Mucosa of gallbladder (tissue), 1 donor: ENCODE measurements around the gene SPATC1L. TPM values are rescaled to one million over a fixed set of nuclear protein-coding genes. Genes with fewer than 3 reads are reported as not detected.
A peak's percentile ranks its signal among the peaks of the same experiment; 100 is the strongest.
"Not testable (repeated sequence)": the region's sequence is repeated elsewhere in the genome, so short reads cannot be mapped to it uniquely, and the experiment has no call there.

ENCODE experiments used
- DNase-seq: peaks from one replicate; pipeline ENCODE4 v3.0.0-alpha.2; 2020; ENCODE audit warnings: low spot score
- total RNA-seq: library from RNA; stranded (reverse); gene quantifications from one replicate; pipeline ENCODE4 v1.2.1, GENCODE V29; 2021
- donor health status: DM: no; HTN: no; CAD: no.

Gene SPATC1L
- total RNA-seq, 1 donor from 2014 or later: 6.9 TPM

GRCh38 chr21:46200877-46201803 is 16.9 kb upstream of the SPATC1L start:
- not testable (repeated sequence) for DNase-seq

GRCh38 chr21:46199436-46200373 is 15.4 kb upstream of the SPATC1L start:
- DNase-seq: no peak

GRCh38 chr21:46196733-46197132 is 12.5 kb upstream of the SPATC1L start:
- no peak for DNase-seq

GRCh38 chr21:46195595-46196195 is 11.4 kb upstream of the SPATC1L start:
- DNase-seq: no peak

GRCh38 chr21:46194374-46195334 is 10.4 kb upstream of the SPATC1L start:
- DNase-seq: no peak

- no peak for DNase-seq
Observed at GRCh38 chr21:46193829-46194373, 9.6 kb upstream of the SPATC1L start.

GRCh38 chr21:46191686-46192575 is 7.7 kb upstream of the SPATC1L start:
- peak; percentile 9 for DNase-seq

- peak; percentile 9 for DNase-seq
Observed at GRCh38 chr21:46191257-46191685, 7.0 kb upstream of the SPATC1L start.

GRCh38 chr21:46190491-46191131 is 6.4 kb upstream of the SPATC1L start:
- DNase-seq: no peak

- DNase-seq: no peak
Observed at GRCh38 chr21:46189959-46190490, 5.8 kb upstream of the SPATC1L start.

GRCh38 chr21:46189213-46189958 is 5.1 kb upstream of the SPATC1L start:
- DNase-seq: no peak

GRCh38 chr21:46188226-46189212 is 4.3 kb upstream of the SPATC1L start:
- DNase-seq: peak; percentile 57

GRCh38 chr21:46187814-46188213 is 3.6 kb upstream of the SPATC1L start:
- no peak for DNase-seq

GRCh38 chr21:46187261-46187660 is 3.0 kb upstream of the SPATC1L start:
- no peak for DNase-seq

GRCh38 chr21:46185716-46186115 is 1.5 kb upstream of the SPATC1L start:
- no peak for DNase-seq
